Measurements from ENCODE around the gene AGXT. TPM values are rescaled to one million over a fixed set of nuclear protein-coding genes. Genes with fewer than 3 reads are reported as not detected.

The AGXT gene
- total RNA-seq, 1 donor from 2014 or later: not detected

DNA sequence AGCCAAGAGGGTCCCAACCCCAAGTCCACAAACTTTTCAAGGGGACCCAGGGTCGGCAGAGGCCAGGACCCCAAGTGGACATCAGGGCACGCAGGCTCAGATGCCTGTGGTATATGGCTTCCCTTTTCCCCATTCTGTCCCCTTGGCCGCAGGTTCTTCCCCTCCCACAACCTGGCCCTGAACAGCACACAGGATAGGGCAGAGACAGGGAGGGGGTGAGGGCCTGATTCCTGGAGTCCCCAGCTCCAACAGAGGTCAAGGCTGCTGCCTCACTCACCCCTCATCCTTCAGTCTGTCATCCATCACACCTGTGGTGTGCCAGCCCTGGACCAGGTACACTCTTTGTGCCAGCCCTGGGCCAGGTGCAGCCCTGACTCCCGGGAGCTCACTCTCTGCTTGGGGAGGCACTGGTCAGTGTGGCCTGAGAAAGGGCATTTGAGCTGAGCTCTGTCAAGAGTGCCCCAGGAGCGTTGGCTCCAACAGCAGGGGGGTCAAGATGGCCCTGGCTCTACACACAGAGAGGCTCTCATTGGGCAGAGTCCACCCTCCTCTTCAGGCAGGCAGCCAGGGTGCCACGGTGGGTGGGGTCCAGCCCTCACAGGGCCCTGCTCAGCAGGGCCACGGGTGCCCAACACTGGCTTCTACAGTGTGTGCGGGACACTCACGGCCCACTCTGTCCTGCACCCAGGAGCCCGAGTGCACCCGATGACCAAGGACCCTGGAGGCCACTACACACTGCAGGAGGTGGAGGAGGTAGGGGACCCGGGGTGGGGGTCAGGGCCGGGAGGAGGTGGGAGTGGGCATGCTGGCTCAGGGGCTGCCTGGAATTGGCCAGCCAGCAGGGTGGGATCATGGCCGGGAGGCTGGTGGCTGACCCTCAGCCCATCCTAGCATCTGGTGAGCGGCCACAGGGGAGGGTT, 1.6 kb downstream of the AGXT start:
- H3K9me3 Mint-ChIP-seq: no peaks in the 10 kb centered on the region

DNA sequence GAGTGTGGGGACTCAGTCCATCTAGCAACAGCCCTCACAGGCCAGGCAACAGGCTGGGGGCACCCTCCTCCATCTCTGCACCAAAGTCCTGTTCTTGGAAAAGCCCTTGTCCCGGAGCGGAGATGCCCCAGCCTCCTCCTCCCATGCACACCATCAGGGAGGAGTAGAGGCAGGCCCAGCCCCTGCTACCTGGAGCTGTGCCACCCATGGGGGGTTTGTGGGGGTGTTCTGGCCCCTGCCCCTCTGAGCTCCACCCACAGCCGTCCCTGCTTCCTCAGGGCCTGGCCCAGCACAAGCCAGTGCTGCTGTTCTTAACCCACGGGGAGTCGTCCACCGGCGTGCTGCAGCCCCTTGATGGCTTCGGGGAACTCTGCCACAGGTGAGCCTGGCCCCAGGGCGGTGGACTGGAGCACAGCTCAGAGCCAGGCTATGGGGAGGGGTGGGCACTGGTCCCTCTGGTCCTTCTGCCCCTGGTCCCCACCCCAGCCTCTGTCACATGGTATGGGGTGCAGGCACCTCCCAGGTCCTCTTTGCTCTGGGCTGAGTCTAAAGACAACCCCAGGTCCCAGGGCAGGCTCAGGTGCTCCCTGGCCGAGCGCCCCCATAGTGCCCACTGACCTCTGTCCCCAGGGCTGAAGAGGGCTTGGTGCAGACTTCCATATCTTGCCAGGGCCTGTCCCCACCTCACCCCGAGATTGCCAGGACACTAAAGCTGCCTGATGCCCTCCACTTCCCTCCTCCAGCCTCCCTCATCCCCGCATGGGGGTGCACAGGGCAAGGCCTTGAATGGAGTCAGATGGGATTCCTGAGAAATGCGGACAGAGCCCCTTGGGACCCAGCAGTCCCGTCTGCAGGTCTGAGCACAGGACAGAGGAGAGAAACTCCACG, 2.7 kb downstream of the AGXT start:
- Mint-ChIP-seq H3K27ac (no peak overlapping the region), H3K36me3 (ENCODE audit: low read depth) (no peaks in the 10 kb centered on the region), H3K4me1 (no peaks in the 10 kb centered on the region), H3K4me3 (no peak overlapping the region), H3K27me3 (peaks cover 2% of the 10 kb centered on the region), H3K9me3 (no peaks in the 10 kb centered on the region)
- DNase-seq: no peak
- intact Hi-C loops (cut with micrococcal nuclease): no loop called here

More for the DNA sequence above, 1.6 kb downstream of the AGXT start:
- Mint-ChIP-seq H3K27ac (no peak overlapping the region), H3K4me3 (no peak overlapping the region), H3K27me3 (peaks cover 5% of the 10 kb centered on the region), H3K4me1 (no peaks in the 10 kb centered on the region), H3K36me3 (ENCODE audit: low read depth) (no peaks in the 10 kb centered on the region)
- intact Hi-C loops (cut with micrococcal nuclease): no loop called here
- no peak for DNase-seq

DNA sequence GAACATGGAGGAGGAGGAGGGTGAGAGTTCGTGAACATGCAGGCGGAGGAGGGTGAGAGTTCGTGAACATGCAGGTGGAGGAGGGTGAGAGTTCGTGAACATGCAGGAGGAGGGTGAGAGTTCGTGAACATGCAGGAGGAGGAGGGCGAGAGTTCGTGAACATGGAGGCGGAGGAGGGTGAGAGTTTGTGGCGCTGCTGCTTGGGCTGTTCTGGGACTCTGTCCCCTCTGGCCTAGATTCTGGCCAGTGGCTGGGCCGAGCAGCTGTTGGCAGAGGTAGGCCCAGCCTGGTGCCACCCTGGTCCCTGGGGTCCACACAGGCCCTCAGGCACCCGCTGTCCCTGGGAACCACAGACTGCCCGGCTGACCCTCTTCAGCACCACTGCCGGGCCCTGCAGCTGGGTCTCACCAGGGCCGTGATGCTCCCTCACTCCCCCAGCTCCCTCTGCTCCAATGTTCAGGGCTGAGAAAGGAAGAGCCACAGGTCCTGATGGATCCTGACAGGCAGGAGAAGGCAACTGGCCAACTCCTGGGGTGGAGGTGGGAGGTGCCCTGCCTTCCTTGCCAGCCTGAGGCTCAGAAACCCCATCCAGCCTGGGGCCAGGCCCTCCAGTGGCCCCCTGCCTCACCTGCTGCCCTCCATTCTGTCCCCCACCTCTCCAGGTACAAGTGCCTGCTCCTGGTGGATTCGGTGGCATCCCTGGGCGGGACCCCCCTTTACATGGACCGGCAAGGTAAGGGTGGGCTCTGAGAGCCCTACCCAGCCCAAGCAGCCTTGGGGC, 3.9 kb downstream of the AGXT start:
- Mint-ChIP-seq H3K9me3 (no peaks in the 10 kb centered on the region), H3K27me3 (no peaks in the 10 kb centered on the region), H3K36me3 (ENCODE audit: low read depth) (no peaks in the 10 kb centered on the region), H3K4me1 (no peaks in the 10 kb centered on the region), H3K27ac (no peak overlapping the region), H3K4me3 (no peak overlapping the region)
- intact Hi-C loops (cut with micrococcal nuclease): no loop called here
- no peak for DNase-seq

DNA sequence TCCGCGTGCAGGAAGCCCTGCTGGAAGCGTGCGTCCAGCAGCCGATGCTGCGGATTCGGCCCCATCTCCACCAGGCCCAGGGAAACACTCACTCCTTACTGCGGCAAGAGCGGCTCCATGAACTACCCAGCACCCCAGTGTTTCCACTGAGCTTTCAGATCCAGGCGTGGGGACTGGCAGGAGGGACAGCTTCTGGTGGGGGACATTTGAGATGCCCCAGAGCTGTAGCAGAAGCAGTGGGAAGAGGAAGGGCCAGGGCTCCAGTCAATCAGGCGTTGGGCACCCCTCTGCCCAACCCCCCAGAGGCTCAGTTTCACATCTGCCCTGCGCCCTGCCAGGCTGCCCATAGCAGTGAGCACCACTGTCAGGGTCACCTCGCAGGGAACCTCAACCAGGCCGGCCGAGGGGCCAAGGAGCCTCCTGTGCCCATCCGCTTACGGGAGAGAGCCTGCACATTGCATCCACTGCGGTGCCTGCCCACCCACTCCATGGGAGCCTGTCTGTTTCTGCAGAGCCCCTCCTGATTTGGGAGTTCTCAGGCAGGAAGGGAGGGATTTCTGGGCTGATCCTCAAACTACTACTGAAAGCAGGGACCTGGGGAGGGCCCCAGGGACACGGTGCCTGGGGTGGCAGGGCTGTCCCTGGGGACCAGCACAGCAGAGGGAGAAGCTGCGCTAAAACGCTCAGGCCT, 4.6 kb downstream of the AGXT start:
- intact Hi-C loops (cut with micrococcal nuclease): no loop called here
- no peak overlapping the region for H3K27ac Mint-ChIP-seq
- no peaks in the 10 kb centered on the region for H3K4me1 Mint-ChIP-seq
- DNase-seq: no peak
- H3K4me3 Mint-ChIP-seq: no peak overlapping the region
- no peaks in the 10 kb centered on the region for H3K36me3 Mint-ChIP-seq (ENCODE audit: low read depth)
- no peaks in the 10 kb centered on the region for H3K27me3 Mint-ChIP-seq
- no peaks in the 10 kb centered on the region for H3K9me3 Mint-ChIP-seq

DNA sequence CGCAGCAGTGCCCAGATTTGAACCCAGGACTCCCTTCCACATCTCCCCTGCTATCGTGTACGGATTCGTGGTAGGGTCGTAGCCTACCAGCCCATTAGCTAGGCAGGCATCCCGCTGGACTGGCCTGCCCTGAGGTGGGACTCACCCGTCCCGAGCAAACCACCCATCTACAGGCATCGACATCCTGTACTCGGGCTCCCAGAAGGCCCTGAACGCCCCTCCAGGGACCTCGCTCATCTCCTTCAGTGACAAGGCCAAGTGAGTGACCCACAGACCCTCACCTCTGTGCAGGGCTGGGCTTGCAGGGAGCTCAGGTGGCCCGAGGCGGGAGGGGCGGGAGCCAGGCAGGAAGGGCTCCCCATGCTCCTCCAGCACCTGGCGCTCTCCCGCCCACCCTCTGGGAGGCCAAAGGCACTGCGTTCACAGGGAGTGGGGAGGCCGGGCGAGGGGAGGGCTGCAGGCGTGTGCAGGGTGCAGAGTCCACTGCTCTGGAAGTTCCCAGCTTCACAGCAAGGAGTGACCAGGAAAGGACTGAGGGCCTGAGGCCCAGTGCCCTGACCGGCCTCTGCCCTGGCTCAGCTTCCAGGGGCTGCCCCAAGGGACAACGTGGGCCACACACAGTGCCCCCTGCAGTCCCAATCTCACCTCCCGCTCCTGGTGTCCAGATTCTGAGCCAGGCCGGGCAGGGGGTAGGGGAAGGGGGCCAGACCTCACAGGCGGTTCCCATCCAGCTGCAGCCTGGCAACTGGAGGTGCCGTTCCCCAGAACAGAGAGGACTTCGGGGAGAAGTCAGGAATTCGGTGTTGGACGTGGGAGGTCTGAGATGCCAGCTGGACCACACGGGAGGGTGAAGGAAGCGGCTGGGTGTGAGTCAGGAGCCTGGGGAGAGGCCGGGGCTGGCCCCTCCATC, 5.4 kb downstream of the AGXT start:
- H3K4me3 Mint-ChIP-seq: no peak overlapping the region
- intact Hi-C loops (cut with micrococcal nuclease): no loop called here
- H3K27me3 Mint-ChIP-seq: no peaks in the 10 kb centered on the region
- no peaks in the 10 kb centered on the region for H3K4me1 Mint-ChIP-seq
- H3K27ac Mint-ChIP-seq: no peak overlapping the region
- no peaks in the 10 kb centered on the region for H3K9me3 Mint-ChIP-seq
- no peak for DNase-seq
- H3K36me3 Mint-ChIP-seq (ENCODE audit: low read depth): no peaks in the 10 kb centered on the region

DNA sequence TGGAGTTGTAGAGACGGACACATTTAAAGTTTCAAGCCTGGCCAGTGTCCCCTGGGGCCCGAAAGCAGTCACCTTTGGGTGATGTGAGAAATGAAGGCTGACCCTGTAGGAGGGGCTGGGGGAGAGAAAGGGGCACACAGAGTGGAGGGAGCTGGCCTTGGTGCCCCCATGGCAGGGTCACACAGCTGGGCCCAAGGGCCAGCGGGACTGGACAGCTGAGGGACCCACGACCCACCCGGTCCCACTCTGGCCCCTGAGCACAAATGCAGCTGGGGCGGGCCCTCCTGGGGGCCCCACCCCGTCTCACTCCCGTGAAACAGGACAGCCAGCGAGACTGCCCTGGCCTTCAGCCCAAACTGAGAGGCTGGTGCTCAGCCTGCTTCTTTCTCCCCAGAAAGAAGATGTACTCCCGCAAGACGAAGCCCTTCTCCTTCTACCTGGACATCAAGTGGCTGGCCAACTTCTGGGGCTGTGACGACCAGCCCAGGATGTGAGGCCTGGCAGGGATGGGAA, 6.1 kb downstream of the AGXT start:
- no peak overlapping the region for H3K4me3 Mint-ChIP-seq

DNA sequence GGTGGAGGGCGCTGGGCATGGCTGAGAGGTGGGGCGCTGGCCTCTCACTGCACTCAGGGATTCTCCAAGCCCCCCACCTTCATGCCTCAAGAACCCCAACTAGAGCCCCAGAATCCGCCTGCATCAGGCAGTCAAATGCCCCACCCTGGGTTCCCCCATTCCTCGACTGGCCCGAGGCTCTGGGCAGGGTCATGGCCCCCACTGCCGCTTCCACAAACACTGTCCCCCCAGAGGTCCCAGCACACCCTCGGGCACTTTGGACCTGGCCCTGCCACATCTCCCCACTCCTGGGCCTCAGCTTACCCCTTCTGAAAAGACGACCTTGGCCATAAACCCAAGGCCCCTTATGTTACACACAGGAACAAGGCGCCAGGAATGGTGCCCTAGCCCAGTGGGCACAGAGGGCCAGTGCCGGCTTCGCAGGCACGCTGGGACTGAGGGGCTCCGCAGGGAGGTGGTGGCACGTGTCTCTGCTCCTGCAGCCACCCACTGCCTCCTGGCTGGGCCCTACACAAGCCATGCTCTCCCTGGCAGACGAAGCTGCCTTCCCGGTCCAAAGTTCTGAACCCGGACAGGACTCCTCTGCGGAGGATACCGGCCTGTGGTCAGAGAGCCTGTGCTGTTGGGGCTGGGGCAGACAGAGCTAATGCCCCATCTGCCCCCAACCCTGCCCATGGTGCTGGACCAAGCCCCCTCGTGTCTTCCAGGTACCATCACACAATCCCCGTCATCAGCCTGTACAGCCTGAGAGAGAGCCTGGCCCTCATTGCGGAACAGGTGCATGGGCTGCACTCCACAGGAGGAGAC, 6.8 kb downstream of the AGXT start:
- Mint-ChIP-seq H3K36me3 (ENCODE audit: low read depth) (no peaks in the 10 kb centered on the region), H3K27ac (no peak overlapping the region), H3K9me3 (no peaks in the 10 kb centered on the region), H3K4me1 (no peaks in the 10 kb centered on the region), H3K4me3 (no peak overlapping the region), H3K27me3 (no peaks in the 10 kb centered on the region)
- no peak for DNase-seq
- intact Hi-C loops (cut with micrococcal nuclease): no loop called here

More for the DNA sequence above, 6.1 kb downstream of the AGXT start:
- no peaks in the 10 kb centered on the region for H3K36me3 Mint-ChIP-seq (ENCODE audit: low read depth)
- no peak overlapping the region for H3K27ac Mint-ChIP-seq
- no peaks in the 10 kb centered on the region for H3K4me1 Mint-ChIP-seq
- H3K9me3 Mint-ChIP-seq: no peaks in the 10 kb centered on the region
- H3K27me3 Mint-ChIP-seq: no peaks in the 10 kb centered on the region
- intact Hi-C loops (cut with micrococcal nuclease): no loop called here
- DNase-seq: no peak

DNA sequence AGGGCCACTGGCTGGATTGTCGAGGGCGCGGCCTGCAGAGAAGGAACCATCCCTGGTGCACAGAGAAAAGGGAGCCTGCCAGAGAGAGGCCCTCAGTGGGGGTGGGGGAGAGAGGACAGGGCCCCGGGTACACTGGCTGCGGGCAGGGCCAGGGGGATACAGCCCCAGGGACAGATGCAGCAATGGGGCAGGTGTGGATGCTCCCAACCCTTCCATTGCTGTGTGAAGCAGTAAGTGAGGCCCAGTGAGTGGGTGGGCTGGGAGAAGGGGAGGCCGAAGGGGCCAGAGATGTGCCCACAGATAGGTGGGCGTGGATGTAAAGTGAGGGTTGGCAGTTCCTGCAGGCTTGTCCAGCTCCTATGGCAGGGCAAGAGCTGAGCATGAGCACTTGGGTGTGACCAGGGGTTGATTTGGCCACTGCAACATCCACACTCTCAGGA, 7.4 kb downstream of the AGXT start:
- Mint-ChIP-seq H3K36me3 (ENCODE audit: low read depth) (no peaks in the 10 kb centered on the region), H3K4me3 (no peak overlapping the region), H3K9me3 (no peaks in the 10 kb centered on the region), H3K27ac (no peak overlapping the region), H3K27me3 (no peaks in the 10 kb centered on the region), H3K4me1 (no peaks in the 10 kb centered on the region)
- intact Hi-C loops (cut with micrococcal nuclease): no loop called here
- DNase-seq: no peak

DNA sequence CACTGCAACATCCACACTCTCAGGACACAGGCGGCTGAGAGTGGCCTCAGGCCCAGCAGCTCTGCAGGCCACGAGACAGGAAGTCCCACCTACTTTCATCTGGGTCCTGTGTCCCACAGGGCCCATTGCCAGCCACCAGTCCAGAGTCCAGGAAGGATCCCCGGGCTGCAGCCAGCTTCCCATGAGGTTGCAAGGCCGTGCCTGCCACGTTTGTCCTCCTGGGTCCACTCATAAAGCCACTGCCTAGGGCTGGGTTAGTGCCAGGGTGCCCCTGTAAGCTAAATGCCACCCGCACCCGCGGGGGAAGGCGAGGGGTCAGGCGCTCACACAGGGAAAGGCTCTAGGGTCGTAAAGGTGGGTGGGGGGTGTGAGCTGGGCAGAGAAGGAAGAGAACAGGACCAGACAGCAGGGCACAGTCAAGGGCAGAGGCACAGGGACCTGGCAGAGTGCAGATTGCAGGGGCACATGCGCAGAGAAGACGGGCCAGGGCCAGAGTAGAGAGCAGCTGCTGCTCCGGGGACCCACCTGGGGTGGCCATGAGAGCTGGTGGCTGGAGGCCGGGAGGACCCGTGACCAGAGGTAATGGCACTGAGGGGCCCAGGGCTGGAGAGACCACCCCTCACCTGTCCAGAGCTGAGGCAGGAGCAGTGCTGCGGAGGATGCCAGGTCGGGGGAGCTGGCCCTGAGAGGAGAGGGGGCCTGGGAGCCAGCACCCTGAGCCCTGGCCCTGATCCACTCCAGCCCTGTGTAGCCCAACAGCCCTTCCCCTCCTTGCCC, 8.0 kb downstream of the AGXT start:
- intact Hi-C loops (cut with micrococcal nuclease): no loop called here
- no peak for DNase-seq
- Mint-ChIP-seq H3K4me1 (no peaks in the 10 kb centered on the region), H3K36me3 (ENCODE audit: low read depth) (no peaks in the 10 kb centered on the region), H3K4me3 (no peak overlapping the region), H3K27ac (no peak overlapping the region), H3K27me3 (no peaks in the 10 kb centered on the region), H3K9me3 (no peaks in the 10 kb centered on the region)

DNA sequence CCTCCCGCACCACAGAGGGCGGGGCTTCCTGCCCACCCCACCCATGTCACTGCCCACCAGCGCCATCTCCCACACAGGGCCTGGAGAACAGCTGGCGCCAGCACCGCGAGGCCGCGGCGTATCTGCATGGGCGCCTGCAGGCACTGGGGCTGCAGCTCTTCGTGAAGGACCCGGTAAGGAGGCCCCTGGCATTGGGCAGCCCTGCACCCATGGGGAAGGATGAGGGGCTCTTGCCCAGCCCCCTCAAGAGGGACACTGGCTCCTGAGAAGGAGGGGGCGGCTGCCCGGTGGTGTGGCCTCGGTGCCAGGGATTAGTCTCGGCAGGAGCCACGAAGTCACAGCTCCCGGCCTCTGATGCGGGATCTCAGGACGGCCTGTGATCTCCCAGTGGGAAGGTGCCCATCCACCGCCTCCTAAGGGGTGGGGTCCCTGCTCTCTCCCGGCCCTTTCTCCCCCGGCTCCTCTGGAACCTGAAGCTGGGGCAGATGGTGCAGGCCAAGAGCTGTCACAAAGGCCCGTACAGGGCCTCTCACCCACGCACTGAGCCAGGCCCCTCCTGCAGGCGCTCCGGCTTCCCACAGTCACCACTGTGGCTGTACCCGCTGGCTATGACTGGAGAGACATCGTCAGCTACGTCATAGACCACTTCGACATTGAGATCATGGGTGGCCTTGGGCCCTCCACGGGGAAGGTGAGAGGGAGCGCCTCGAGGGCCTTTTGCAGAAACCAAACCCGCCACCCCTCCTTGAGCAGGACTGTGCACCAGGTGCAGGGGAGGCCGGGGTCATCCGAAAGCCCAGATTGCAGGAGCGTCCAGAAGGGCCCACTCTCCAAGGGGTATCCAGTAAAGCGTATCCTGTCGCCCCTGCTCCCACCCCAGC, 9.1 kb downstream of the AGXT start:
- Mint-ChIP-seq H3K9me3 (no peaks in the 10 kb centered on the region), H3K36me3 (ENCODE audit: low read depth) (no peaks in the 10 kb centered on the region), H3K4me1 (no peaks in the 10 kb centered on the region), H3K27ac (no peak overlapping the region), H3K27me3 (peaks cover 8% of the 10 kb centered on the region), H3K4me3 (no peak overlapping the region)
- intact Hi-C loops (cut with micrococcal nuclease): no loop called here
- DNase-seq: no peak

Measured in activated CD4-positive, alpha-beta T cell treated with anti-CD3 and anti-CD28 coated beads, Interleukin-2, amount 10 ng/mL, durations not matched to agents 24 days and 14 days (primary cell).